HL-60/S4 treated with phorbol 12-myristate 13-acetate at 8.2 ng/mL for 4 days and 3 days (cell line): ENCODE measurements around the gene TMEM121B.

ENCODE experiments used
- in situ Hi-C: fragments of 300-500 bp; cut with MboI; formaldehyde crosslinking; loops from 2 replicates; pipeline ENCODE4 v1.15.0; 2022; ENCODE audit warnings: low sequenced_read_pairs

The TMEM121B gene

GRCh38 chr22:17096071-17096470 is 25.1 kb downstream of the TMEM121B start:
- in situ Hi-C loops = no loop called here

- in situ Hi-C loops = no loop called here
Observed at GRCh38 chr22:17095538-17095937, 25.6 kb downstream of the TMEM121B start.

GRCh38 chr22:17093081-17093480 is 28.1 kb downstream of the TMEM121B start:
- in situ Hi-C loops = no loop called here

DNA sequence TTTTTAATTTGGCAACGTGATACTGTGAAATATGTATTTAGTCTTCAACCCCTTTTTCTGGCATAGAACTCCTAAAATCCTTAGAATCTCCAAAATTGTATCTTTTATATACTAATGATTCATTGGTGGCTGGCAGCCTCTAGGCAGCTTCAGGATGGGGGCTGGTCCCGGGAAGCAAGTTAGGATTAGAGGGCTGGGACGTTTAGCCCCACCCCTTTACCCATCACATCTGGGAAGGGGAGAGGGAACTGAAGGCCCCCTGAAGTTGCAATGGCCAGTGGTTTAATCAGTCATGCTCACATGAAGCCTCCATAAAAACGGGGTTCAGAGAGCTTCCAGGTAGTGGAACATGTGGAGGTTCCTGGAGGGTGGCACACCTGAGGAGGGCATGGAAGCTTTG is 29.3 kb downstream of the TMEM121B start:
- in situ Hi-C loops = no loop called here

- in situ Hi-C loops = no loop called here
Observed at GRCh38 chr22:17090550-17090949, 30.6 kb downstream of the TMEM121B start.

DNA sequence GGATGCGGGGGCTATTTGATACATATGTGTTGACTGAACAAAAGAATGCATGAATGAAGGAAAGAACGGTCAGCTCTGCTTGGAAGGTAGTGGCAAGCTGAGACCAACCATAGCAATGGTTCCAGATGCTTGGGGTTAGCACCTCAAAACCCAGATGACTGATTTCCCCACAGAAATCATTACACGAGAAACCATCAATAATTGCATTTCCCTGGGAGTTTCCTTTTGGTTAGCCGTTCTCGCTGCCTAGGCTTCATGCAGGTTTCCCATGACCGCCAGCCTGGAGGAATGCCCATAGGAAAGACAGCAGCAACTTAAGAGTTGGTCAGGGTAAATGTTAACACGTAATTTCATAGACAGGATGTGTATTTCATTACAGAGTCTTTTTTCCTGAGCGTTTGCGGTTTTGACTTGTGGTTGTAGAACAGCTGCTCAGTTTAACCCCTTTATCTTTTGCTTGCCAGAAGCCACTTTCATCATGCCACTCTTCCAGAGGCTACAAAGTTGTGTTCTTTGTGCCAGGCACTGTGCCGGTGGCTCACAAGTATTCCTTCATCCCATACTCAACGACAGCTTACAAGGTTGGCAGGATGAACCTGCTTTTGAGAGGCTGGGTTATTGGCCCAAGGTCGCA is 33.5 kb downstream of the TMEM121B start:
- in situ Hi-C loops = no loop called here

DNA sequence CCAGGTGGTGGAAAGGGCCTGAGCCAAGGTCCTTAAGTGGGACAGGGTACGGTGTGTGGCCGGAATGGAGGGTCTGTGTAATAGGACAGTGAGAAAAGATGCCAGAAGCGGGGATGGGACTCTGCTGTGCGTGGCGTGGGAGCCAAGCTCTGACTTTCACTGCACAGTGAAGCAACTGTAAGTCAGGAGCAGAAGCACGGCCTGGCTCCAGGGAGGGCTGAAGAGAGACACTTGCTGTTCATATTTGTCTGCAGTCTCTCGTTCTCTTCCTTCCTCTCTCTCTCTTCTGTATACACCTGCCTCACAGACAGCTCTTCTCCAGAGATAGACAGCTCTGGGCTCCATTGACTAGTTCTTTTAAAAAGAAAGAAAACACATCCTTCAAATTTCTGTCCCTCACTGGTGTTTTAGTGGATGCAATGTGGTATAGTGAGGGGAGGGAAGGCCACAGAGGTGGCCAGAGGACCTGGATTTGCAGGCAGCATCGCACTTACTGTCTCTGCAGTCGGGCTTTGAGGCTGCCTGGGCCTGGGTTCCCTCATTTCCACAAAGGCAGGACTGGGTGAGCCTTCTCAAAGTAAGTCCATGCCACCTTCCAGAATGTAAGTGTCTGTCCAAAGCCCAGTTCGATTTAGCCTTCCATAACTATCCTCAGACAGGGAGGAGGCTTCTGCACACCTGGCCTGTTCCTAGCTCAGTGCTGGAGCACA is 34.2 kb downstream of the TMEM121B start:
- in situ Hi-C loops = no loop called here

DNA sequence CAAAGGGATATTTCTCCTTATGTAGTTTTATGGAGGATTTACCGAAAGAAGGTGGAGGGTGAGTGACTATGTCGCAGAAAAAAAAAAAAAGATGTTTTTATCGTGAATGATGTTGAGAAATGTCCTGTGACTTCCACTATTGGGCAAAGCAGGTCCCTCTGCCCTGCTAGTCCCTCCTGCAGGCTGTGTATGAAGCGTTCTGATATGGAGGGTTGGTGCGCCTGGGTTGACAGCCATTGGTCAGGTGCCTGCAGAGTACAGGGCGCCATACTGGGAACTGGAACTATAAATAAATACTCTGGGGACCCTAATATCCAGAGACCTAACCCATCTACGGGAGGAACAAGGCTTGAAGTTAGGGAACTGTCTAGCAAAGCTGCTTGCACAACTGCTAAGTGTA is 34.9 kb downstream of the TMEM121B start:
- in situ Hi-C loops = no loop called here

DNA sequence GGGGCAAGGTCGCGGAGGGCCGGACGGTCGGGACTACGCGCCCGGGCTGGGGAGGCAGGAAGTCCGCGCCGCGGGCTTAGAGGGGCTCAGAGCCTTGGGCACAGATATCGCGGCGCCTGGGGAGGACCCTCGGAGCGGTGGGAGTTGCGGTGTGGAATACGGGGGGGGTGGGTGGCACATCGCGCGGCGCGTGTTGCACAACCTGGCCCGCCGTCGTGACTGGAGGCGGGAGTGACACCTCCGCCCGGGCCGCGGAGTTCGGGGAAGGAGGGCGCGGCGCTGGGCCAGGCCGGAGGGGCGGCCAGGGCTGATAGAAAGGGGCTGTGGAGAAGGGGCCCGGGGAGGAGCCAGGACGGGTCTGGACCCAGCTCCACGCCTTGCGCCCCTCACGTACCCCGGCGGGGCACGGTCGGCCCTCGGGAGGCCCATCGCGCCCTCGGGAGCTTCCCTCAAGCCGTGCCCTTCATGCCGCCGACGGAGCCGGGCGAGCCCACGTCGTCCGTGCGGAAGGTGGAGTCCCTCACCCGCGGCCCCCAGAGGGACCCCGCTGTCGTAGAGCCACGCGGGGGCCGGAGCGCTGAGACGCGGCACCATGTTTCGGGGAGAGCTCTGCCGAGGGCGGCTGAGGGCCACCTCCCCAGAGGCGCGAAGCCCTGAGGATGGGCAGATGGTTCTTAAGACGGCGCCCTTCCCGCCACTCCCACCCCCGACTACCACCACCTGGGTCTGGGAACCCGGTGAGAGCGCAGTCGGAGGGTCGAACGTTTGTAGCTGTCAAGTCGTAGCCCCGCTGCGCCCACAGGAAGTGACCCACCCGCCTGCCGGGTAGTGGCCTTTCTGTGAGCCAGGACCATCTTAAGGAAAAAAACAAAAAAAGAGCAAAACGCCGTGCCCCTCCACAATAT is 35.6 kb downstream of the TMEM121B start:
- in situ Hi-C loops = no loop called here

- in situ Hi-C loops = no loop called here
Observed at GRCh38 chr22:17084554-17085276, 36.4 kb downstream of the TMEM121B start, which contains the start of gene IL17RA. TSS of gene IL17RA (plus strand) at chr22:17085000. CDS start at chr22:17085092, 92 bp downstream.

DNA sequence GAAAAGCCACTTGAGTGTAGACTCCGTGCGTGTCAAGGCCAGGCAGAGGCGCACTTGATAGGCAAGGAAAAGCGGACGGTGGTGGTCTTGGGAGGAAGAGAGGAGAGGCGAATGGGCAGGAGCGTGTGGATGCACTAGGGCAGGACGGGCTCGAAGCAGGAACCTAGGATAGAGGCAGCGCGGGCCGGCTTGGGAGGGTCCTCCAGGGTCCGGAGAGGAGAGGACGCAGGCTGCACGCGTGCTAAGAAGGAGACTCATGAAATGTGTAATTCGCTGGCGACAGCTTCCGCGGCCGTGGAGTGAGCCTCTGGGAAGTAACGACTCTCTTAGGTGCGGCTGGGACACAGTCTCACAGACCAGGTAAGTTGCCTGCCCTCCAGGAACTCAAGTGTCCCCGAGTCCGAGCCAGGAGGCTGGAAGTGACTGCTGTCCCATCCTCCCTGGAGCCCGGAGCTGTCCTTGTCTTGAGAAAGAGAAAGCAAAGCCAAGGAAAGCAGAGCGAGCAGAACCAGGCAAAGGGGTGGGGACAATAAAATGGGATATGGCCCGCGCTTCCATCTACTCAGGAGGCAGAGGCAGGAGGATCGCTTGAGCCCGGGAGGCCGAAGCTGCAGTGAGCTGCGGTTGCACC is 37.2 kb downstream of the TMEM121B start:
- in situ Hi-C loops = no loop called here

DNA sequence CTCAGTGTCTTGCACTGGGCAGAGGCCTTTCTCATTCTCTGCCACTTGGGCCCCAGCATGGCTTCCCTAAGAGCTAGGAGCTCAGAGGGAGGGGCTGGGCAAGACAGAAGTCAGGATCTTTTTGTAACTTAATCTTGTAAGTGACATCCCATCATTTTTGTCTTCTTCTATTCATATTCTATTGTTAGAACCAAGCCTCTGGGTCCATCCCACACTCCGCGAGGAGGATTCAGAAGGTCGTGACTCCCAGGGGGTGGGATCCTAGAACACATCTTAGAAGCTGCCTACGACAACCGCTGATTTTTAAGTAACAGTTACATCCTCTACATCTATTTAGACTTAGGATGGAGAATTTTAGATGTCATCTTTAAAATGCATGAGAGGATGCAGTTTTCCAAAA is 37.9 kb downstream of the TMEM121B start:
- in situ Hi-C loops = no loop called here

- in situ Hi-C loops = loop anchor here (10.0 kb wide), 1 partner anchor 425 kb away; no protein-coding TSS in a partner anchor
Observed at GRCh38 chr22:17079572-17079971, 41.6 kb downstream of the TMEM121B start.

- in situ Hi-C loops = loop anchor here (10.0 kb wide), 1 partner anchor 428 kb away; no protein-coding TSS in a partner anchor
Observed at GRCh38 chr22:17077255-17077654, 43.9 kb downstream of the TMEM121B start.

GRCh38 chr22:17074648-17075002 is 46.5 kb downstream of the TMEM121B start:
- in situ Hi-C loops = loop anchor here (10.0 kb wide), 1 partner anchor 430 kb away; no protein-coding TSS in a partner anchor

- in situ Hi-C loops = loop anchor here (10.0 kb wide), 1 partner anchor 432 kb away; no protein-coding TSS in a partner anchor
Observed at GRCh38 chr22:17072877-17073276, 48.3 kb downstream of the TMEM121B start.
